HuH-7 (cell line): ENCODE data around the gene SIRT2.
"Not testable (repeated sequence)": the region's sequence is repeated elsewhere in the genome, so short reads cannot be mapped to it uniquely, and the experiment has no call there.

ENCODE experiments used
- DNase-seq: peaks from one replicate; pipeline ENCODE4 v3.0.0; 2011; ENCODE audit warnings: low spot score

SIRT2 gene

DNA sequence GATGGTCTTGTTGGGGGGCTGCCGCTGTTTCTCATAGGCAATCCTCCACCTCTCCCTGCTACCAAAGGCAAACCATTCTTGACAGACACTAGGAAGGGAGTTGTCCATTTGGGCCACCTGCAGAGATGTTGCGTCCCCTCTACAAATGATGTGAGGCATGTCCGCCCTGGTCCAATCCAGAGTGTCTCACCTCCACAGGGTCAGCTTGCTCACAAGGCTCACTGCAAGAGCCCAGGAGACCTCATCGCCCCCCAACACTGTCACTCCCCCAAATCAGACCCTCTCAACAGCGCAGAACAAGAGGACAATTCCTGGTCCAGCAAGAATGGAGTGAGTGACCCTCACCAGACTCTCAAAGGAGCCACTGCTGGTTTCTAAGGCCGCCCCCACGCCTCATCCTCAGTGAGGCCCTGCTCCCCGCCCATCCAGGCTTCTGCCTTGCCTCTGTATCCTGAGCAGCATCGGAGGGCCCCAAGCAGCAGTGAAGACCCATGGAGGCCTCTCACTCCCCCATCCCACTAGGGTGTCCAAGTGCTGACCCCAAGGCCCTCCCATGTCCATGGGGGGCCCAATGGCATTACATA lies 56.2 kb downstream of the SIRT2 start:
- no peak for DNase-seq

DNA sequence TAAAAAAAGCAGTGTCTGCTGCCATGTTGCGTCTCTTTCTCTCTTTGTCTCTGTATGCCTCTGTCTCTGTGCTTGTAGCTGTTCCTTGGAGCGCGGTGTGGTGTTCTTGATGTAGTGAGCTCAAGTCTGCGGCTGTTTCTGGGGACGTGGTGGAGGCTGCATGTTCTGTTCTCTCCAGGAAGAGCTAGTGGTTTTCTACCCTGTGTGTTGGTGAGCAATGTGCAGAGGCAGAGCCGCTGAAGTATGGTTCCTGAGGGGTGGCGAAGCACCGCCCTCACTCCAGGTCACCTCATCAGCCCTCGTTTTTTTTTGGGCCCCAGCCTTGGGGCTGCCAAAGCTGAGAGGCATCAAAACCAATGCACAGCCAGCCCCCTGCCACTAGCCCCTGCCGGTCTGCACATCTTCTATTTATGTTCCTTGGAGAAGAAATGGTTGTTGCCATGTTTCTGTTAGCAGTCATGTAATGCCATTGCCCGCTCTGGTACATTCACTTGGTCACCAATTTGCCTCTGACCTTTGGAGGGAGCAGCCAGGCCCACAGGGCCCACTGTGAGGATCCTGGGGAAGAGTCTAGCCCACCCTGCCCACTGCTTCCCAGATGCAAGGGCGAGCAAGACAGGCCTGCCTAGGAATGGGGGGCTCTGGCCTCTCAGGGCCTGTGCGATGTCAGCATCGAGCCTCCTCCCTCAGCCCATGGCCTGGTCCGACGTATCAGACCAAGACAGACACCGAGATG lies 56.8 kb downstream of the SIRT2 start:
- DNase-seq = no peak

DNA sequence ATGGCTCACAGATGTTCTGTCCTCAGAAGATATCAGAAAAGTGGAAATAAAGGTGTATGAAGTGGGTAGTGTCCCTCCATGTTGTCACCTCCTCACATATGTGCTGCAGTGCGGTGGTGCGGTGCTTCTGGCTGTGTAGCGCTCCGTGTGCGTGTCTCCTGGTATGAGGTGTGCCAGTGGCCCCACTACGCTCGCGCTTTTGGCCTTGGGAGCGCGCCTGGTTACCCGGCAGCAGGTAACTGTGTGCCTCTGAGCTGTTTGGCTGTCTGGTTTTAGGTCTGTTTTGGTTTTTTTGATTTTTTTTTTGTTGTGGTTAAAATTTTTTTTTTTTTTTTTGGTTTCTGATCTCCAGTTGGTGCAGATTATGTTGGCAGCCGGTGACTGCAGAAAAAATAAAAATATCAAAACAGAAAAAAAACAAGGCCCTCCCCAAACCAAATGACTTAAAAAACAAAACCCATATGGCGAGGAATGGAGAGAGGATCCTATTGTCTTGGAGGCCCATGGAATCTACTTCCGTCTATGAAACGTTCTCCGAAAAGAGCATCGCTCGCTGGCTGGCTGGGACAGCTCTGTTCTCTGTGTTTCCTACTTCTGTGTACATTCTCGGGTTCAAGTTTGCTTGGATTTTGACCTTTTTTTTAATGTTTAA lies 57.5 kb downstream of the SIRT2 start:
- DNase-seq = no peak

DNA sequence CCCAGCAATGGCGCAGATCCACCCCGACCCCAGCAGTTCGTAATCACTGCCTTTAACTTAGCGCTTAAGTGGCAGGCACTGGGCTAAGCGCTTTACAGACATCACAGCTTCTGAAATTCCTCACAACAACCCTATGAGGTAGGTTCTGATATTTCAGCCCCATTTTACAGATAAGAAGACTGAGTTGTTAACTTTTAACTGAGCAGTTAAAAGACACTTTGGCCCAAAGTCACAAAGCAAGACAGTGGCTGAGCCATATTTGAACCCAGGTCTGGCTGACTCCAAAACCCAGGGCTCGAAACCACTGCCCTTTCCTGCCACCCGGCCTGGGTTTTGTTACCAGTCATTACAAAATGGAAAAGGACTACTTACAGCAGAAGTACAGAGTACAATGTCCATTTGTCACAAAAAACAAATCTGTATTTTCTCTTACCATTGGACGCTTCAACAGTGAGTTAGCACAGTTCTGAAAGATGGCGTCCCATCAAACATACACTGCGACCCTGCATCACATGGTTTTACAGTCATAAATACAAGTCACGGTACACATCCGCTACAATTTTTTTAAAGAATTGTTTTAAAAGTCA lies 58.1 kb downstream of the SIRT2 start:
- DNase-seq = no peak

DNA sequence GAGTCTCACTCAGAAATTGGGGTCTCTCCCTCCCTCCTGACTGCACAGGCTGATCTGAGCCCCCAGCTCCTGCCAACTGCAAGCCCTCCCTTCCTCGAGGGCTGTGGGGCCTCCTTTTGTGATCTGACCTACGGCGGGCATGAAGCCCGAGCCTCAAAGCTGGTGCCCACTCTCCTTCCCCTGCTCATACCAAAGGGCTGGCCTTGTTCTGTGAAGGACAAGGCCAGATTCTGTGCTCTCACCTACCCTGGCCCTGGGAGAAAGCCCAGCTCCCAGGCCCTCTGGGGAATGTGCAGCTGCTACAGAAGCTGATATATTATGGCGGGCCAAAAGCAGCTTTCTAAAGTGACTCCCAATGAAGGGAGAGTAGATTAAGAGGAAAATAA lies 58.8 kb downstream of the SIRT2 start:
- DNase-seq = no peak

DNA sequence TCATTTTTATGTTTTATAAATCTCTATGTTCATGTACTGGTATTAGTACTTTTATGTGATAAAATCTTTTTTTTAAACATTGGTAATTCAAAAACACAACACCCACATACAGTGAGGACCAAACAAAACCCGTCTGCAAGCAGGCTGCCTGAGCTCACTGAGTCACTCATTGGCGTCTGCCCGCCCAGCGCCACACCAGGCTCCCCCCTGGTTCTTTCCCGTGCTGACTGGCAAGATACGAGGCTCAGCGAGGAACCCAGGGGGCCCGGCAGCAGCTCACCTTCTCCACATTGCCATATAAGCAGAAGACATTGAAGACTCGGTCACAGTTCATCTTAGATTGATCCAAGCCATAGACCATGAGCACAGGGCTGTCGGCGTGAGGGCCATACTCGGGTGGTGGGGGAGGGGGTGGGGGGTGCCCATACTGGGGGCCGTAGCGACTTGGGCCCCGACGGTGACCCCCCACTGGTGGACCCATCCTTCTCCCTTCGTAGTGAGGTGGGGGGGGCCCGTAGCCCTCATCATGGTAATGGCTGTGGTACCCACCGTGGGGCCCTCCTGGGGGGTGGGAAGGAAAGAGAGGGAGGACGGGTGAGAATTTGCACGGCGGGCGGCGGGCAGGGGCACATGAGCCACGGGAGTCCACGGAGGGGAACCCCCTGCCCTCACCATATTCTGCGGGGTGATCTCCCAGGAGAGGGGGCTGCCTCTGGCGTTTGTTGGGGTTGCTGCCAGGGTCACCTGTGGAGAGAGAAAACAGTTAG lies 59.4 kb downstream of the SIRT2 start:
- no peak for DNase-seq

DNA sequence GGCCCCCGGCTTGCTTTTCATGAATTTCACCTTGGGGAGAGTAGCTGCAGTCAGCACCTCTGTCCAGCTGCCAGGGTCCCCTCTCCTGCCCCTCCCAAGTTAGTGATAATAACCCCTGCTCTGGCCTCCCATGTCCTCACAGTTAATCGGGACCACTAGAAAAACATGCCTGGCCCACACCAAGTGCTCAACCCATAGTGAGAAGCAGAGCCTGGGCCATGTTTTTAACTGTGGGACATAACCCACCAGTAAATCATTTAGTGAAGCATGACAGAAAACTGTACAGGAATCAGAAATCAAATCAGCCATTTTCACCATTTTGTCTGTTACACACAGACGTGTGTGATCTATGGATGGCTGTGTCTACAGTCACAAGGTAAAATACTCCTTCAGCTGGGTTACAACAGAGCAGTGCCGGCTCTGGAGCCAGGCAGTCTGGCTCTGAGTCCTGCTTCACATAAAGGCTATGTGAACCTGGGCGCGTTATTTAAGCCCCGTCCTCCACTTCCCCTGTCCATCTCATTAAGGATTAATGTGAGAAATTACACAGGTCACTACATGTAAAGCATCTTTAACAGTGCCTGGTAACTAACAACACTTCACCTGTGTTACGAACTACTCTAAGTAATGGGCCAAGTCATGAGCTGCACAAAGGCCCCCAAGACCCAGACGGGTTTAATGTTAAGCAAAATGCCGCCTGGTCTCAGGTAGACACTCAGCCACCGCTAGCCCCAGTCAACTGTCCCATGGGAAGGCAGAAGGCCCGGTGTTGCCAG lies 60.2 kb downstream of the SIRT2 start:
- no peak for DNase-seq

DNA sequence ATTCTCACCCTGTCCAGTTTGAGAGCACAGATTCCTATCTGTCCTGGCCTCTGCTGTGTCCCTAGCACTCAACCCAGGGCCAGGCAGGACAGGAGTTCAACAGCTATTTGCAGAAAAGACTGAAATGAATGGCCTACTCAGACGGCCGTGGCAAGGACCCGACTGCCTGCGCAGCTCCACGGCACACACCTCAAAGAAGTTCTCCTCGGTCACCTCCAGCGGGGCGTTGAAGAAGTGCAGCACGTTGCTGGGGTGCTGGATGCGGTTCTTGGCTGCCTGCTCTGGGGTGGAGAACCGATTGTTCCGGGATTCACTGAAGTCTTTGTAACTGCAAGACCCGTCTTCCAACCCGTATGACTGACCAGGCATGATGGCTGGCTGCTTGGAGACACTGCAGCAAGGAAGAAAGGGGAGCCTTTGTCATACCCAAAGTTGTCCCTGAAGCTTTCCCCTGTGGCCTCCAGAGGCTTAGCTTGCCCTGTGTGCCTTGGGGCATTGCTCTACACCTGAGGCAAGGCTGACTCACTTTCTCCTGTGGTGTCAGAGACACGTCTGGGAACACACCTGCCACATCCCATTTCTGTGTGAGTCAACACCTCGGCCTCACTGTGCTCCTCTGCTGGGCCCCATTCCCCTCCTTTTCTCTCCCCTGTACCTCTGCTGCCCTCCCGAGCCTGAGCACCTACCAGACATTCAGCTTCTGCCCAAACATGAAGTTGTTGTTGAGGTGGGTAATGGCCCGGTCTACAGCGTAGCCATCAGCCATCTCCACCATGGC lies 61.0 kb downstream of the SIRT2 start:
- DNase-seq = peak; percentile 8

DNA sequence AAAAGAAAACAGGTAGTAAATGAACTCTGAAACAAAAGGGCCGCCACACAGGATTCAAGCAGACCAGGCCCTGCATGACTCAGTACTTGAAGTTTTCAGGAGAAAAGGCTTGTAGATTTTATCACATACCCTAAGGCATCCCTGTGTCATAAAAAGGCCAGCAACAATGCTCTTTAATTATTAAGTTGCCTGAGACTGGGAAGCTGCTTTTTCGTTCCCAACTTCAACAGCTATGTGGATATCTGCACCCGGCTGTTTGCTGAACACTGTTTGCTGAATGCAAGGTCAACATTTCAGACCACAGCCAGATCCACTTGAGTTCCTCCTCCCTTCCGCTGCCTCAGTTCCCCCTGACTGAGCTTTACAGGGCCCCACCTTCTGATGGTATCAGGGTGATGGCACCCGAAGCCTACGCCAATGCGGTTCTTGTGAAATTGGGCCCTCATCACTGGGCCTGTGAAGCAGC lies 61.7 kb downstream of the SIRT2 start:
- DNase-seq = peak; percentile 16

DNA sequence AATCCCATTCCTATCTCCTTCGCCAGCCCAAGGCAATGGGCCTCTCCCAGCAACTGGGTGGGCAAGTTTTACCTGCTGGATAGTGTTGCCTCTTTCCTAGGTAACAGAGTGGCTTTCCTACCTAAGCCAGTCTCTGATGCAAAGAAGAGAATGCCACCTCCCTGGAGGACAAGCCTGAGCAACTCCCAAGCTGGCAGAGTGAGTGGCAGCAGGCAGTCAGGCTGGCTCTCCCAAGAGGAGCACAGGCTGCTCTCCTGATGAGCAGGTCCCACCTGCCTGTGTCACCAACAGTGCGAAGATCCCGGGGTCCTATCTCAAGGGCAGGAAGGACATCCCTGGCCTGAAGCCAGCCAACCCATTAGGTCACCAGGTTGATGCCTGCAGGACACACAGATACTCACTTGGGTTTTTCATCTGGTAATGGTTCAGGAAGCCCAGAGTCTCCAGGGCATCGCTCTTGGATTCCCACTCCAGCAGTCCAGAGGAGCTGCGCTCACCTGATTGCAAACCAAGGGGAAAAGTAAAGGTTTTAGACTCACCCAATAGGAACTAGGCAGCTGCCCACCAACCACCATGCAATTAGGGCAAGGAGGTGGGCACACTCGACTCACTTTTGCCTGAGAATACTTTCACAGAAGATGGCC lies 62.3 kb downstream of the SIRT2 start:
- DNase-seq = peak; percentile 3

DNA sequence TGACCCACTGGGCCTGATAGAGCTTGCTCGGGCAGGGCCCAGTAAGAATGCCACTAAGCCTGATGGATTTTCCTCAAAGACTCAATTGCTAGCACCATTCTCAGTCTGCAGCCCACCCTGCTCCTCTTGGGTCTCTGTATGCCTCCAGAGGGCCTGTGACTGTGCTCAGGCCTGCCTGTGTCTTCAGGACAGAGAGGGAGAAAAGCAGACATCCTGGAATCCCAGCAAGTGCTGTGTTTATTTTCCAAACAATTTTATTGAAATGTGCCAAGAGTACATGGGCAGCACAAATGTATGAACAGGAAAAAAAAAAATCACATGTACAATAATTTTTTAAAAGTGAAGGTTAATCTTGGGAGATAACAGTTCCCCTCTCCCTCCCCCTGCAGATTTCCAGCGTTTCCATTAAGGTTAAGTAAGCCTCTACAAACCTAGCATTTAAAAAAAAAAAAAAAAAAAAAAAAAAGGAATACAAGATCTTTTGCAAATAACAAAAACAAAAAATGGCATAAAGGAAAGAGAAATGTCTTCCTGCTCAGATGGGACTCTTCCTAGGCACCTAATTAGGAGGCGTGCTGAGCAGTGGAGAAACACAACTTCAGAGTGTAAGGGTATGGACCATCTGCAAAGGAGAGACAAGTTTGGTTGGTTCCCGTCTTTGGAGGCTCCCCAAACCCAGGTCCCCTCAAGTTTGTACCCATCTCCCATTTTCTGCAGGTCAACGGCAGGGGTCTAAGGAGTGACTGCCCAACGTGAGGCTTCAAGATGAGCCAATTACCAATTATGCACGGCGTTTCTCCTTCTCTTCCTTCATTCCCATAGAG lies 63.0 kb downstream of the SIRT2 start:
- DNase-seq = peak; percentile 4

DNA sequence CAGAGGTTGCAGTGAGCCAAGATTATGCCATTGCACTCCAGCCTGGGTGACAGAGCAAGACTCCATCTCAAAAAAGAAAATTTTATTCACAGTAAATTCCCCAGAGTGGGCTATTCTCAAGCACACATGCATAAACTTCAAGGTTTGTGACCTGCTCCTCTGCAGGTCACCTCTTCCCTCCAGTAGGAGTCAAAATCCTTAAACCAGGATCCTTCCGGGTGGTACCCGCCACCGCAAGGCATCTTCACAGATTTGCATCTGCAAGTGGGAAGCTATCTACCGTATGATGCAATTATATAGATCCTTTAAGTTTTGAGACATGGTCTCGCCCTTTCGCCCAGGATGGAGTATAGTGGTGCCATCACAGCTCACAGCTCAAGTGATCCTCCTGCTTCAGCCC lies 64.8 kb downstream of the SIRT2 start:
- no peak for DNase-seq

DNA sequence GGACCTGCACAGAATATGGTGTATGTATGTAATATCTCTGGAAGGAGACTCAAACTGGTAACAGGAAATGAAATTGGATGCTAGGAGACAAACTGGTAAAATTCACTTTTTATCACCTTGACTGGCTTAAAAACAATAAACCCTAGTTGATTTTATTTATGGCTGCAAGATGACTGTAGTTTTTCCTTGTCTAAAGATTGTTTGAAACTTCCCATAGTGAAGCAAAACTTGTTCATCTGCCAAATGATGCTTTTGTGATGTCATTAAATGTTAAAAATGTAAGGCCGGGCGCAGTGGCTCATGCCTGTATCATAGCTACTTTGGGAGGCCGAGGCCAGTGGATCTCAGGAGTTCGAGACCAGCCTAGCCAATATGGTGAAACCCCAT lies 65.3 kb downstream of the SIRT2 start:
- no peak for DNase-seq

DNA sequence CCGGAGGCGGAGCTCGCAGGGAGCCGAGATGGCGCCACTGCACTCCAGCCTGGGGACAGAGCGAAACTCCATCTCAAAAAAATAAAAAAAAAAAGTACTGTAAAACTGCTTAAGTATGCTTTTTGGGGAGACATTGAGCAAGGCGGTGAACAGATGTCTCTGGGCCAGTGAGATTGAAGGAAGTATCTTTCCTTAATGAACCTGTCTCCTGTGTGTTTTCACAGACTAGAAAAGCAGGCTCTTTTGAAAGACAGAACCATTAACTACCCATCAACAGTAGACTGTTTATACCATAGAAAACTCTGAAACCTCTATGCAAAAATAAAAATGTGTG lies 66.4 kb downstream of the SIRT2 start:
- no peak for DNase-seq

DNA sequence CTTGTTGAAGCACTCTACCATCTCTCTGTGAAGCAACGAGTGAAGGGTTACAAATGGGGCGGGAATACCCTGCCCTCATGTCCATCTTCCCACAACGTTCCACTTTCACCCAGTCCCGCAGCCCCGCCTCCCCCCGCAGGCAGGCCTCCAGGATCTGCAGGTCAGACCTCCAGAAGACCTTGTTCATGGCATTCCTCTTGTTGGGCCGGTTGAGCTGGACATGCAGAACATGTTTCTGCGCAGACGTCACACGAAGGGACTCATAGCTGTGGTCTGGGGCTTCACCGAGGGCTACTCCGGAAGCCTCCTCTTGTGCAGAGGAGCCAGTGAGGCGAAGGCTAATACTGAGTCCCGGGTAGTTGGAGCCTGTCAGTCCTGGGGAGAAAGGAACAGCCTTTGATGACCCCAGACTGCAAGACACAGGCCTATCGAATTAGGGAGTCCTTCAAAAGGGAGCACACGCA lies 68.2 kb downstream of the SIRT2 start:
- peak; percentile 85 for DNase-seq

DNA sequence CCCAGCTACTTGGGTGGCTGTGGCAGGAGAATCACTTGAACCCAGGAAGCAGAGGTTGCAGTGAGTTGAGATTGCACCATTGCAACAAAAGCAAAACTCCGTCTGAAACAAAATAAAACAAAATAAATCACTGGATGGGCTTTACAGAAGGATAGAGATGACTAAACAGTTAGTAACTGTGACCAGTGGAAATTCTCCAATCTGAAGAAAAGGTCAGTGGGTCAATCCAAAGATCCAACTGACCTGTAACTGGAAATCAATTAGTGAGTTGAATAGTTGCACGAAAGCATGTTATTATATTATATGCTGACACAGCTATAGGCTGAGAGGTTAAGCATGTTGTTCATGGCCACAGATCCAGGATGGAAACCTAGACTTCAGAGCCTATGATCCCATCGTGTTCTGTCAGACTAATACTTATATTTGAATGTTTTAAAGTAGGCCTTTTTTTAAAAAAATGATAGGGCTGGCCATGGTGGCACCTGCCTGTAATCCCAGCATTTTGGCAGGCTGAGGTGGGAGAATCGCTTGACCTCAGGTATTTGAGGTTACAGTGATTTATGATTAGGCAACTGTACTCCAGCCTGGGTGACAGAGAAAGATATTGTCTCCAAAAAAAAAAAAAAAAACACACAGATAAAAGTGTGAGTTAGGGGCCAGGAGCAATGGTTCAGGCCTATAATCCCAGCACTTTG lies 69.2 kb downstream of the SIRT2 start:
- DNase-seq = no peak

DNA sequence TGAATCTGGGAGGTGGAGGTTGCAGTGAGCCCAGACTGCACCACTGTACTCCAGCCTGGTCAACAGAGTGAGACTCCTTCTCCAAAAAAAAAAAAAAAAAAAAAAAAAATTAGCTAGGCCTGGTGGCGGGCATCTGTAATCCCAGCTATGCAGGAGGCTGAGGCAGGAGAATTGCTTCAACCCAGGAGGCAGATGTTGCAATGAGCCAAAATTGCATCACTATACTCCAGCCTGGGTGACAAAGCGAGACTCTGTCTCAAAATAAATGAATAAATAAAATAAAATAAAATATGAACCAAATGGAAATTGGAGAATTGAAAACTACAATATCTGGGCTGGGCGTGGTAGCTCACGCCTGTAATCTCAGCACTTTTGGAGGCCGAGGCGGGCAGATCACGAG lies 70.2 kb downstream of the SIRT2 start:
- not testable (repeated sequence) for DNase-seq
